HL-60 (cell line): ENCODE measurements around the gene MAPKAPK3.

Experiments
- GABPA ChIP-seq: IDR thresholded peaks from 2 replicates; pipeline ENCODE4 v1.6.1; 2012; ENCODE audit warnings: low read depth
- POLR2AphosphoS5 ChIP-seq: IDR thresholded peaks from 2 replicates; pipeline ENCODE4 v1.6.1; 2012; ENCODE audit warnings: low read depth
- TF ChIP-seq, protein P1 (sequence below): IDR thresholded peaks from one replicate; pipeline ENCODE4 v1.5.1; 2011; ENCODE audit warnings: low read length, control low read depth, inconsistent platforms; ENCODE audit not compliant: insufficient read depth
- TF ChIP-seq, protein P2 (sequence below): IDR thresholded peaks from 2 replicates; pipeline ENCODE4 v1.6.1; 2012; ENCODE audit warnings: low read depth; ENCODE audit not compliant: insufficient replicate concordance

DNA sequence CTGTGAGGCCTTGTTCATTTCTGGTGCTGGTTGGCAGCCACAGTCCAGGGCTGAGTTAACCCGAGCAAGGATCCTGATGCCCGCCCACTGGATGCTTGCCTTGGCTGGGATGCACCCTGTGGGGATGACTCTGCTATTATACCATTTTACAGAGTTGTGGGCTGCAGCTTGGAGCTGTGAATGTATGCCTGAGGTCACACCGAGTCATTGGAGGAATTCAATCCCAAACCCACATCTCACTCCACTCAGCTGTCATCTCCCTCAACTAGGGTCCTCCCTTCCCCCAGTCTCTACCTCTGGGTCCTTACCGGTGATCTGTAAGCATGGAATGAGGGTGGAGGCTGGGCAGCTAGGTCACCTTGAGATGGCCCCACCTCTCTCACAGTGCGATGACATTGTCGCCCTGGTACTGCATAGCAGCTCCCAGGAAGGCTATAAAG is 22.1 kb downstream of the MAPKAPK3 start:
- TF ChIP-seq GABPA (no peak), POLR2AphosphoS5 (no peak)
- TF ChIP-seq, protein P1, sequence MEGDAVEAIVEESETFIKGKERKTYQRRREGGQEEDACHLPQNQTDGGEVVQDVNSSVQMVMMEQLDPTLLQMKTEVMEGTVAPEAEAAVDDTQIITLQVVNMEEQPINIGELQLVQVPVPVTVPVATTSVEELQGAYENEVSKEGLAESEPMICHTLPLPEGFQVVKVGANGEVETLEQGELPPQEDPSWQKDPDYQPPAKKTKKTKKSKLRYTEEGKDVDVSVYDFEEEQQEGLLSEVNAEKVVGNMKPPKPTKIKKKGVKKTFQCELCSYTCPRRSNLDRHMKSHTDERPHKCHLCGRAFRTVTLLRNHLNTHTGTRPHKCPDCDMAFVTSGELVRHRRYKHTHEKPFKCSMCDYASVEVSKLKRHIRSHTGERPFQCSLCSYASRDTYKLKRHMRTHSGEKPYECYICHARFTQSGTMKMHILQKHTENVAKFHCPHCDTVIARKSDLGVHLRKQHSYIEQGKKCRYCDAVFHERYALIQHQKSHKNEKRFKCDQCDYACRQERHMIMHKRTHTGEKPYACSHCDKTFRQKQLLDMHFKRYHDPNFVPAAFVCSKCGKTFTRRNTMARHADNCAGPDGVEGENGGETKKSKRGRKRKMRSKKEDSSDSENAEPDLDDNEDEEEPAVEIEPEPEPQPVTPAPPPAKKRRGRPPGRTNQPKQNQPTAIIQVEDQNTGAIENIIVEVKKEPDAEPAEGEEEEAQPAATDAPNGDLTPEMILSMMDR = no peak
- TF ChIP-seq, protein P2, sequence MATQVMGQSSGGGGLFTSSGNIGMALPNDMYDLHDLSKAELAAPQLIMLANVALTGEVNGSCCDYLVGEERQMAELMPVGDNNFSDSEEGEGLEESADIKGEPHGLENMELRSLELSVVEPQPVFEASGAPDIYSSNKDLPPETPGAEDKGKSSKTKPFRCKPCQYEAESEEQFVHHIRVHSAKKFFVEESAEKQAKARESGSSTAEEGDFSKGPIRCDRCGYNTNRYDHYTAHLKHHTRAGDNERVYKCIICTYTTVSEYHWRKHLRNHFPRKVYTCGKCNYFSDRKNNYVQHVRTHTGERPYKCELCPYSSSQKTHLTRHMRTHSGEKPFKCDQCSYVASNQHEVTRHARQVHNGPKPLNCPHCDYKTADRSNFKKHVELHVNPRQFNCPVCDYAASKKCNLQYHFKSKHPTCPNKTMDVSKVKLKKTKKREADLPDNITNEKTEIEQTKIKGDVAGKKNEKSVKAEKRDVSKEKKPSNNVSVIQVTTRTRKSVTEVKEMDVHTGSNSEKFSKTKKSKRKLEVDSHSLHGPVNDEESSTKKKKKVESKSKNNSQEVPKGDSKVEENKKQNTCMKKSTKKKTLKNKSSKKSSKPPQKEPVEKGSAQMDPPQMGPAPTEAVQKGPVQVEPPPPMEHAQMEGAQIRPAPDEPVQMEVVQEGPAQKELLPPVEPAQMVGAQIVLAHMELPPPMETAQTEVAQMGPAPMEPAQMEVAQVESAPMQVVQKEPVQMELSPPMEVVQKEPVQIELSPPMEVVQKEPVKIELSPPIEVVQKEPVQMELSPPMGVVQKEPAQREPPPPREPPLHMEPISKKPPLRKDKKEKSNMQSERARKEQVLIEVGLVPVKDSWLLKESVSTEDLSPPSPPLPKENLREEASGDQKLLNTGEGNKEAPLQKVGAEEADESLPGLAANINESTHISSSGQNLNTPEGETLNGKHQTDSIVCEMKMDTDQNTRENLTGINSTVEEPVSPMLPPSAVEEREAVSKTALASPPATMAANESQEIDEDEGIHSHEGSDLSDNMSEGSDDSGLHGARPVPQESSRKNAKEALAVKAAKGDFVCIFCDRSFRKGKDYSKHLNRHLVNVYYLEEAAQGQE = no peak
